ENCODE measurements around the gene LPAR1.

Gene LPAR1

GRCh38 chr9:111036946-111037345 is 1.3 kb downstream of the LPAR1 start:
- DNase-seq: no peak

DNA sequence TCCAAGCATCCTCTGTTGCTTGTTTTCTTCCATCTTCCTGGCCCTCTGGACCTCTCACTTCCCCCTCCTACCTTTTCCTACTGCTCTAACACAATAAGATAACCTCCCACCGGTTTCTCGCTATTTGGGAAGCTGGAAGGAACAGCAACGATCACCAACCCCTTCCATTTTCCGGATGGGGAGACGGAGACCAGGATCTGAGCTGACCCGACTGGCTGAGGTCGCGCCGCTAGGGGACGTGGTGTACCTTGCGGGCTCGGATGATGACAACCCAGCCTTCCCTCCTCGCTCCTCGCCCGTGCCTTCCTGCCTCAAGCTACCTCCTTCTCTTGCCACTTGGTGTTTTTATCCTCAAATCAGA is 1.9 kb downstream of the LPAR1 start:
- peak; percentile 73 for DNase-seq

- no peak for DNase-seq
Measured at GRCh38 chr9:111035543-111036428, 2.5 kb downstream of the LPAR1 start.

- no peak for DNase-seq
Measured at GRCh38 chr9:111034898-111035539, 3.3 kb downstream of the LPAR1 start.

DNA sequence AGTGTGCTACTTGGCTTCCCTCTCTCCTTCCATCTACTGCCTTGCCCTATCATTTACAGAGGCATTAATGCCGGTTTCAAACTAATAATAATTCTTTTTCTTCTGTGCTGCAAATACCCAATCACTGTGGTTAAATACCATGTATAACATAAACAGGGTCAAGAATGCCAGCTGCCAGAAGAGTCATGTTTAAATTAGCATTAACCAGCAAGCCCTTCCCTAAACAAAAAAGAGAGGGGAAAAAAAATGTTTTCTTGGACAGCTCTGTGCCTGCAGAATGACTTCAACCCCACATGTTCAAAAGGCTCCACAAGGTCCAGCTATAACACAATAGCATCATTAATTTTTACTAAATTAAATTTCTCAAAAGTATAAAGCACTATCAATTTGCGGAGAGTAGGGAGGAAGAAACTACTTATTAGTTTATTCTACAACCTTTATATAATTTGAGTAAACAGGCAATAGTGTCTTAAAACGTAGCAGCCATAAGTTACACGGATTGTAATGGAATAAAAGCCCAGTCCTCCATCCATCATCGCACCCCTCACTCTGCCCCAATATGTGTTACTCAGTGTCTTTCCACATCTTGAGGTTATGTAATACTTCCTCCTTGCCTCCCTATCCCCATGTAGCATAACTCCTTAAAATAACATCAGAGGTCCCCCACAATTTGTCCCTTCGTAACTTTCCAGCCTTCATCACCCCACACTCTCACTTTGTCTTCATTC is 3.9 kb downstream of the LPAR1 start:
- no peak for DNase-seq

GRCh38 chr9:111030492-111030891 is 7.8 kb downstream of the LPAR1 start:
- DNase-seq: no peak

DNA sequence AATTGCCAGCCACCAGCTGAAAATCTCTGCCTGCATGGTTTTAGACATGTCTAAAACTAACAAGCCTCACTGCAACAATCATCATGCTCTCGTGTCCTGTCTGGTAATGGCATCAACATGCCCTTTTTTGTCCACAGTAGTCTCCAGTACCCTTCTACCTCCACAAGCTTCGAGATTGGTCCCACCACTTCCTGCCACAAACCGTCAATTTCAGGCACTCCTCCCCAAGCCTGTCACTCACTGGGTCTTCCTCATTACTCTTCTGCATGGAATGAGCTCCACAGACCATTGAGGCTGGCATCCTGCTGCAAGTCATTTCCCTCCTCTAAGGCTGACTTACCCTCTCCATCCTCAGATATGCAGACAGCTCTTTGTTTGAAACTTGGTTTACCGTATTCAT is 9.0 kb downstream of the LPAR1 start:
- DNase-seq: no peak

GRCh38 chr9:111027798-111028197 is 10.5 kb downstream of the LPAR1 start:
- no peak for DNase-seq

DNA sequence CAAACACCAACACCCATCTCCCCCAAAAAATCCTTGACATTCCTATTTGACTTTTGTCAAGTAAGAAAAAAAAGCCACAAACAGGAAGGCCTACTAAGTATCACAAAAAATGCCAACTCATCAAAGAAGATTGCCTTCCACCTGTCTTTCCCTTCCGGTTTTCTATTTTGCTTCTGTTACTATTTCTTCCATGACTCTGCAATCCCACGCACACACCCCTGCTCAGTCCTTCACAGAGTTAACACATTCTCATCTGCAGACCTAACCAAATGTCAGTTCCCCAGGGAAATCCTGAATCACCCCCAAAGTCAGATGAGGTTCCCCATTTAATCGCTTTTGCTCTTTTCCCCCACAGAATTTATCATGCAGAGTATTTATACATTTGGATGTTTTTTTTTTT is 15.1 kb downstream of the LPAR1 start:
- DNase-seq: no peak

- no peak for DNase-seq
Measured at GRCh38 chr9:111020594-111020993, 17.7 kb downstream of the LPAR1 start.

- no peak for DNase-seq
Measured at GRCh38 chr9:111016426-111017045, 21.7 kb downstream of the LPAR1 start.

GRCh38 chr9:111016016-111016415 is 22.3 kb downstream of the LPAR1 start:
- no peak for DNase-seq

- no peak for DNase-seq
Measured at GRCh38 chr9:111013707-111014106, 24.6 kb downstream of the LPAR1 start.

DNA sequence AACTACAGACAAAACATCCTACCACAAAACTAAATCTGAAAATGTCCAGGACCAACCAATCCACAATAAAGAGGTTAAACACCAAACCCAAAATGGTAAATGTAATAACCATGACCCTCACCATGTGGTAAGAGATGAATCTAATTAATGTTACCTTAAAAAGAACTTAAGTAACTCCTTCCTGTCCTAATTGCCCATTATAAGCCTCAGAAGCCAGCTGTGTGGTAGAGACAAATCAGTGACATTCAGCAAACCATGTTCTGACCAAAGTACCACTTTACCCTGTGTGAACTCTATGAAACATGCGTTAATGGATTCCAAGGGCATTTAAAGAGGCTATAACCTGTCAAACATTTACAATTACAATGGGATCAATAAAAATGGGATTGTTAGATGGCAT is 25.0 kb downstream of the LPAR1 start:
- no peak for DNase-seq

GRCh38 chr9:111008158-111009075 is 29.9 kb downstream of the LPAR1 start:
- DNase-seq: no peak

DNA sequence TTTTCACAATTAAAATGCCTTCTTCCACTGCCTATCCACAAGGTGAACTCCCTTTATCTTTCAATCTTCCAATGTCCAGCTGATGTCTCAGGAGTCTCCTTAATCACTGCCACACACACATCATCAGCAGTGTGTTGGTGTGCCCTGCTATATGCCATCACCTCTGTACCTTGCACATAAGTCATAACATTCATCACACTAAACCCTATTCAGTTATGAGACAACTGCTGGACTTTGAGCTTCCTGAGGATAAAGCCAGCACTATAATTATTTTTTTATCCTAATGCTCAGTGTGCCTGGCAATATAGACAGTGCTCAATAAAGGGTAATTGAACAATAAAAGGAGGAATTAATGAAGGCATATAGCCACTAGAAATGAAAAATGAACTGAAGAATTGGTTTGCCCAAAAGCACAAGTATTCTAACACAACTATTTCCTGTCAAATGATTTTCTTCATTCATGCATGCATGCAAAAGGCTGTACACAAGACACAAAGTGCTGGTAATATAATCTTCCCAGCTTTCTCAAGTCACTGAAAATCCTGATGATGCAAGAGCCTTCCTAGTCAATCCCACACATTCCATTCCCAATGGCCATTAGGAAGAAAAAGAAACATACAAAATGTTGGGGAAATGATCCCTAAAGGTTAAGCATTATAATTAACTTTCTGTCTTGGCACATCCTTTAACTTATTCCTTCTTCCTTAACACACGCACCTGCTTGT is 32.4 kb downstream of the LPAR1 start:
- DNase-seq: no peak

- DNase-seq: no peak
Measured at GRCh38 chr9:111004936-111005335, 33.3 kb downstream of the LPAR1 start.

- DNase-seq: no peak
Measured at GRCh38 chr9:111003182-111003581, 35.1 kb downstream of the LPAR1 start.

GRCh38 chr9:111001526-111001925 is 36.7 kb downstream of the LPAR1 start:
- DNase-seq: no peak

DNA sequence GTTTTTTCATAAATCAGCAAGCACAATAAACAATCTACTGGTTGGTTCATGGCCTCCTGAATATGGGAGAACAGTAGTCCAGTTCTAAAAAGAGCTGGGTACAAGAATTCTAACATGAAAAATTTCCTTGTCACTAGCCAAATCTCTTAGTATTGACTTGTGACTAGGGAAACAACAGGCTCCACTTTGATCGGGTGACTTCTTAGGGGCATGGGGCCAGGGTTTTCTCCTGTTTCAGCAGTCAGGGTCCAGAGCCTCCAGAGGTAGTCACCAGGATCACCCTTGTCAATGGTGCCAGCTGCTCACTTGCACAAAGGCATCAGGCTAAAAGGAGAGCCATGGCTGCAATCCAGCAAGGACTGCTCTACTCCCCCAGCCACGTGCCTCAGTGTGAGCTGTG is 38.1 kb downstream of the LPAR1 start:
- DNase-seq: peak; percentile 27

GRCh38 chr9:110999379-110999778 is 38.9 kb downstream of the LPAR1 start:
- no peak for DNase-seq

- DNase-seq: no peak
Measured at GRCh38 chr9:110997847-110998246, 40.4 kb downstream of the LPAR1 start.

All from femur (tissue), 1 donor.